ENCODE results near the gene CFLAR.

DNA sequence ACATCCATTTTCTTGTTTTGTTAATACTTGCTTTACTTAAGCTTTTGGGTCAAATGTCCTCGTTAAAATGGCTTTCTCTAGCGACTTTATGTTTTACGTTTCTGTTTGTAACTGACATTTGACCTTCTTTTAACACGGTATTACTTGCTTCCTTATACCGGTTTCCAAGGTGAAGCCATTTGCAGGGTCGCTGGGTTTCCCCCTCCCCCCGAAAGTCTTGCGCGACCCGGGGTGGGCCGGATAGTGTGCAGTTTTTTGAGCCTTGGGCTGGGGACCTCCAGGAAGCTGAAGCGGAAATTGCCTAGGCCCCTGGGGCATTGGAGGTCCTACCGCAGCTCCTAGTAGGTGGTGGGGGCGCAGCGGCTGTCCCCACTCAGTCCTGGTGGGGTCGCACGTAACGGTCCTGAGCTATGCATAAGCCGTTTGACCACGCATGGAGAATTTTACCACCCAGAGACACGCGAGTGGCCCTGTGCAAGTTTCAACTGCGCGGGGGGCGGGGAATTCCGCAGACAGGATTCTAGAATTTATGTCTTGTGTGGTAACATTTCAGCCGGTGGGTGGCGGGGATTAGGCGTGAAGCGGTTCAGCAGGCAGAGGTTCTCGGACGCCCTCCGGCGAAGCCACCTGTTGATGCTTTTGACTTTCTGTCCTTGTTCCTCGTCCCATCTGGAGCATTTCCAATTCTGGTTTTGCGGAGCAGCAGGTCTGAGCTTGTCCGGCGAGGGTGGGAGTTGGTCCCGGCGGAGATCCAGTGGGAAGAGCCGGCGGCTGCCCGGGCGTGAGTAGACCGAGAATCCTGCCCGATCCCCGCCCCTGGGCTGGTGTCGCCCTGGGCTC lies 2.4 kb downstream of the CFLAR start:
- TF ChIP-seq, protein P1, sequence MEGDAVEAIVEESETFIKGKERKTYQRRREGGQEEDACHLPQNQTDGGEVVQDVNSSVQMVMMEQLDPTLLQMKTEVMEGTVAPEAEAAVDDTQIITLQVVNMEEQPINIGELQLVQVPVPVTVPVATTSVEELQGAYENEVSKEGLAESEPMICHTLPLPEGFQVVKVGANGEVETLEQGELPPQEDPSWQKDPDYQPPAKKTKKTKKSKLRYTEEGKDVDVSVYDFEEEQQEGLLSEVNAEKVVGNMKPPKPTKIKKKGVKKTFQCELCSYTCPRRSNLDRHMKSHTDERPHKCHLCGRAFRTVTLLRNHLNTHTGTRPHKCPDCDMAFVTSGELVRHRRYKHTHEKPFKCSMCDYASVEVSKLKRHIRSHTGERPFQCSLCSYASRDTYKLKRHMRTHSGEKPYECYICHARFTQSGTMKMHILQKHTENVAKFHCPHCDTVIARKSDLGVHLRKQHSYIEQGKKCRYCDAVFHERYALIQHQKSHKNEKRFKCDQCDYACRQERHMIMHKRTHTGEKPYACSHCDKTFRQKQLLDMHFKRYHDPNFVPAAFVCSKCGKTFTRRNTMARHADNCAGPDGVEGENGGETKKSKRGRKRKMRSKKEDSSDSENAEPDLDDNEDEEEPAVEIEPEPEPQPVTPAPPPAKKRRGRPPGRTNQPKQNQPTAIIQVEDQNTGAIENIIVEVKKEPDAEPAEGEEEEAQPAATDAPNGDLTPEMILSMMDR (IDR thresholded peaks at IDR 0.05; ENCODE audit: low read depth, low read length, poor library complexity, severe bottlenecking) = peak; percentile 81
- TF ChIP-seq EZH2phosphoT487 (IDR thresholded peaks at IDR 0.05; ENCODE audit: borderline replicate concordance, low read length) = no peak

All from DOHH2 (cell line).